Testis (tissue), 2 donors: ENCODE results near the gene DST.

Experiments used
- CTCF ChIP-seq, 3 experiments: fragments of 450-650 bp in 2 of 3; fragments of 200-600 bp in 1 of 3; sonication (generic) in 1 of 3; IDR thresholded peaks; one replicate each; pipeline ENCODE4 v1.5.1; 2016 to 2019; ENCODE audit warnings: antibody characterized with exemption in 3 of 3, mild to moderate bottlenecking in 2 of 3, moderate library complexity in 1 of 3
- POLR2A ChIP-seq: fragments of 450-650 bp; IDR thresholded peaks from one replicate; pipeline ENCODE4 v1.6.1; 2017; ENCODE audit warnings: antibody characterized with exemption, mild to moderate bottlenecking, moderate library complexity

- TF ChIP-seq CTCF (IDR thresholded peaks at IDR 0.05) (no peak), POLR2A (no peak)
Measured at GRCh38 chr6:56667336-56667735, 24.6 kb upstream of the DST start.
